DOHH2 (cell line): Measurements from ENCODE around the gene ECHS1.

Source experiments
- H3F3A ChIP-seq: fragments of 200-600 bp; sonication (generic), shearing (Covaris generic); 2 replicates; pipeline ENCODE4 v1.6.0; 2016; ENCODE audit warnings: antibody characterized with exemption, mild to moderate bottlenecking; ENCODE audit not compliant: control insufficient read depth, insufficient read depth
- H3K27ac ChIP-seq: fragments of 200-600 bp; sonication (generic); 2 replicates; pipeline ENCODE4 v1.5.1; 2014; ENCODE audit warnings: low read depth, mild to moderate bottlenecking, low read length, moderate library complexity
- H3K27me3 ChIP-seq: fragments of 200-600 bp; sonication (generic); 2 replicates; pipeline ENCODE4 v1.6.1; 2014; ENCODE audit warnings: mild to moderate bottlenecking, low read length, mixed read lengths; ENCODE audit not compliant: control insufficient read depth
- H3K36me3 ChIP-seq: fragments of 200-600 bp; sonication (generic); 2 replicates; pipeline ENCODE4 v1.6.1; 2014; ENCODE audit warnings: mild to moderate bottlenecking, low read length, moderate library complexity, mixed read lengths; ENCODE audit not compliant: control insufficient read depth
- H3K4me1 ChIP-seq: fragments of 200-600 bp; sonication (generic); 2 replicates; pipeline ENCODE4 v1.6.1; 2014; ENCODE audit warnings: mild to moderate bottlenecking, low read length, mixed read lengths; ENCODE audit not compliant: control insufficient read depth
- H3K4me2 ChIP-seq: fragments of 200-600 bp; sonication (generic); 2 replicates; pipeline ENCODE4 v1.6.0; 2014; ENCODE audit warnings: mild to moderate bottlenecking, low read length, moderate library complexity
- H3K4me3 ChIP-seq: fragments of 200-600 bp; sonication (generic); 2 replicates; pipeline ENCODE4 v1.5.1; 2014; ENCODE audit warnings: mild to moderate bottlenecking, low read length, mixed read lengths
- H3K79me2 ChIP-seq: fragments of 200-600 bp; sonication (generic); 2 replicates; pipeline ENCODE4 v1.6.1; 2014; ENCODE audit warnings: mild to moderate bottlenecking, low read length, mixed read lengths; ENCODE audit not compliant: control insufficient read depth
- H3K9me2 ChIP-seq: fragments of 200-600 bp; sonication (generic); replicated peaks from 2 replicates; pipeline ENCODE4 v1.6.1; 2014; ENCODE audit warnings: mild to moderate bottlenecking, low read length, mixed read lengths; ENCODE audit not compliant: control insufficient read depth
- H3K9me3 ChIP-seq: fragments of 200-600 bp; sonication (generic); 2 replicates; pipeline ENCODE4 v1.6.1; 2014; ENCODE audit warnings: antibody characterized with exemption, low read length, mixed read lengths; ENCODE audit not compliant: control insufficient read depth, insufficient read depth
- H4K20me1 ChIP-seq: fragments of 200-600 bp; sonication (generic); 2 replicates; pipeline ENCODE4 v1.6.0; 2014; ENCODE audit warnings: low read depth, mild to moderate bottlenecking, antibody characterized with exemption, low read length, moderate library complexity; ENCODE audit not compliant: control insufficient read depth, insufficient read depth
- CTCF ChIP-seq: fragments of 200-600 bp; sonication (generic); IDR thresholded peaks from one replicate; pipeline ENCODE4 v1.5.1; 2014; ENCODE audit warnings: antibody characterized with exemption, mild to moderate bottlenecking, low read depth, low read length; ENCODE audit not compliant: poor library complexity, severe bottlenecking
- EZH2phosphoT487 ChIP-seq: fragments of 200-600 bp; sonication (generic); IDR thresholded peaks from 2 replicates; pipeline ENCODE4 v1.6.1; 2017; ENCODE audit warnings: borderline replicate concordance, mild to moderate bottlenecking, antibody characterized with exemption, low read length, moderate library complexity, mixed read lengths

The ECHS1 gene

GRCh38 chr10:133397938-133398337, 24.8 kb upstream of the ECHS1 start:
- Histone ChIP-seq H3K27ac (no peak overlapping the region), H3K79me2 (peaks cover 72% of the 10 kb centered on the region), H3K4me1 (peaks cover 18% of the 10 kb centered on the region), H3K9me2 (no peaks in the 10 kb centered on the region), H3K36me3 (peaks cover 72% of the 10 kb centered on the region), H4K20me1 (peaks cover 5% of the 10 kb centered on the region; the same call in 1 of the 2 replicates), H3K4me2 (no peak overlapping the region), H3K9me3 (no peaks in the 10 kb centered on the region), H3K27me3 (no peaks in the 10 kb centered on the region), H3F3A (no peaks in the 10 kb centered on the region), H3K4me3 (no peak overlapping the region)
- TF ChIP-seq EZH2phosphoT487: no peak
- TF ChIP-seq CTCF: no peak

- H3F3A ChIP-seq: no peaks in the 10 kb centered on the region
- H3K79me2 ChIP-seq: peaks cover 64% of the 10 kb centered on the region
- TF ChIP-seq CTCF (no peak), EZH2phosphoT487 (no peak)
- H3K4me3 ChIP-seq: 0 out of 2 replicates have a peak overlapping the region, but pooled peaks have one; percentile 83
- no peaks in the 10 kb centered on the region for H3K9me3 ChIP-seq
- no peaks in the 10 kb centered on the region for H3K27me3 ChIP-seq
- peaks cover 36% of the 10 kb centered on the region for H3K4me1 ChIP-seq
- peaks cover 5% of the 10 kb centered on the region; the same call in 1 of the 2 replicates for H4K20me1 ChIP-seq
- peaks cover 60% of the 10 kb centered on the region for H3K36me3 ChIP-seq
- H3K9me2 ChIP-seq: no peaks in the 10 kb centered on the region
- H3K4me2 ChIP-seq: peak overlapping the region; percentile 86
- H3K27ac ChIP-seq: no peak overlapping the region
Measured at GRCh38 chr10:133396035-133396624, 23.0 kb upstream of the ECHS1 start.

GRCh38 chr10:133394801-133395221, 21.7 kb upstream of the ECHS1 start:
- Histone ChIP-seq H3K4me2 (peak overlapping the region; percentile 86), H3K27me3 (no peaks in the 10 kb centered on the region), H3K27ac (peak overlapping the region; percentile 59), H3K4me3 (peak overlapping the region; percentile 83), H3K9me3 (no peaks in the 10 kb centered on the region), H3K9me2 (no peaks in the 10 kb centered on the region), H3K79me2 (peaks cover 53% of the 10 kb centered on the region), H3K4me1 (peaks cover 49% of the 10 kb centered on the region), H4K20me1 (peaks cover 5% of the 10 kb centered on the region; the same call in 1 of the 2 replicates), H3F3A (peaks cover 9% of the 10 kb centered on the region), H3K36me3 (peaks cover 54% of the 10 kb centered on the region)
- no peak for TF ChIP-seq CTCF
- no peak for TF ChIP-seq EZH2phosphoT487
